ENCODE data around the gene EPHB4.

Gene EPHB4

DNA sequence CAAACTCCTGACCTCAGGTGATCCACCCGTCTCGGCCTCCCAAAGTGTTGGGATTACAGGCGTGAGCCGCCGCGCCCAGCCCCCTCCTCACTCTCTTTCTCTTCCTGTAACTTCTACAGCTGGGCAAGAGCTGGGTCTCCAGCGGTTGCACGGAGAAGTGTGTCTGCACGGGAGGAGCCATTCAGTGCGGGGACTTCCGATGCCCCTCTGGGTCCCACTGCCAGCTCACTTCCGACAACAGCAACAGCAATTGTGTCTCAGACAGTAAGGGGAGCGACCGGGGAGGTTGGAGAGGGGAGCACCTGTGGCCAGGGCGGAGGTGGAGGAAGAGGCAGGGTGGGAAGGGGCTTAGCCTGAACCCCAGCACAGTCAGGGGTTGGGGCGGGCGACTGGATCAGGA is 41.4 kb downstream of the EPHB4 start:
- Histone ChIP-seq H2AFZ (ENCODE audit: insufficient read depth, low read length, poor library complexity) (no peak overlapping the region), H2BK120ac (ENCODE audit: insufficient read depth, low read length, poor library complexity) (no peak overlapping the region), H4K8ac (ENCODE audit: low read depth, low read length) (no peak overlapping the region), H3K4me3 (ENCODE audit: low read depth, low read length) (no peak overlapping the region), H3K4ac (ENCODE audit: low read depth, low read length) (no peak overlapping the region), H3K4me1 (ENCODE audit: control insufficient read depth in 1 of 2, insufficient read depth in 2 of 2, low read length in 2 of 2) (no peaks in the 10 kb centered on the region), H3K27me3 (ENCODE audit: insufficient read depth, low read length) (no peaks in the 10 kb centered on the region), H3K14ac (ENCODE audit: low read length) (no peak overlapping the region), H3K9me3 (ENCODE audit: insufficient read depth, low read depth, low read length) (peaks cover 6% of the 10 kb centered on the region), H3K9ac (ENCODE audit: low read length) (no peak overlapping the region), H3K36me3 (ENCODE audit: control insufficient read depth in 1 of 2, insufficient read depth in 2 of 2, low read length in 2 of 2) (no peaks in the 10 kb centered on the region), H2AK5ac (ENCODE audit: low read length) (no peak overlapping the region), H2BK5ac (ENCODE audit: low read depth, low read length, poor library complexity) (no peak overlapping the region), H4K91ac (ENCODE audit: low read depth, low read length) (no peak overlapping the region), H3K18ac (ENCODE audit: low read length) (no peak overlapping the region), H3K27ac (ENCODE audit: low read depth, low read length) (no peak overlapping the region), H2BK12ac (ENCODE audit: low read length) (no peak overlapping the region), H3K4me2 (ENCODE audit: low read length) (no peak overlapping the region), H4K12ac (ENCODE audit: low read depth, low read length) (no peak overlapping the region), H3K79me1 (ENCODE audit: low read length) (no peaks in the 10 kb centered on the region), H3K79me2 (ENCODE audit: control insufficient read depth, insufficient read depth, low read length, poor library complexity) (no peaks in the 10 kb centered on the region), H3K23ac (ENCODE audit: low read length) (no peak overlapping the region)
- WGBS (ENCODE audit: extremely low coverage, insufficient coverage, insufficient read length): no CpG with 5 or more reads among the region's 17 CpGs
- no peak for DNase-seq

DNA sequence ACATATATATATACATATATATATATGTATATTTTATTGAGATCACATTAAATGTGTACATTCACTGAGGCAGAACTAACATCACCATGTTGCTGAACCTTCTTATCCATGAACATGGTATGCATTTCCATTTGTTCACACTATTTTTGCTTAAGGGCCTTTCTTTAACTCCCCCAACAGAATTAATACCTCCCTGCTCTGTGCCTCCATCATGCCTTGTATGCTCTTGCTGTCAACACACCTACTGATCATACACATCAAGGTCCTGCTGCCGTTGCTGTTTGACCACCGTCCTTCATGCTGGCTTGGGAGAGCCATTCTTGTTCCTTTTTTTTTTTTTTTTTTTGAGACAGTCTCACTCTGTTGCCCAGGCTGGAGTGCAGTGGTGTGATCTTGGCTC is 43.5 kb downstream of the EPHB4 start:
- no peaks in the 10 kb centered on the region for H3K79me1 ChIP-seq (ENCODE audit: low read length)
- H3K23ac ChIP-seq (ENCODE audit: low read length): no peak overlapping the region
- no peak overlapping the region for H3K4me2 ChIP-seq (ENCODE audit: low read length)
- H2AK5ac ChIP-seq (ENCODE audit: low read length): no peak overlapping the region
- no peak for DNase-seq
- H3K4ac ChIP-seq (ENCODE audit: low read depth, low read length): no peak overlapping the region
- no peak overlapping the region for H2BK12ac ChIP-seq (ENCODE audit: low read length)
- H3K4me3 ChIP-seq (ENCODE audit: low read depth, low read length): no peak overlapping the region
- no peak overlapping the region for H3K18ac ChIP-seq (ENCODE audit: low read length)
- H4K8ac ChIP-seq (ENCODE audit: low read depth, low read length): no peak overlapping the region
- WGBS (ENCODE audit: extremely low coverage, insufficient coverage, insufficient read length): no CpG with 5 or more reads among the region's 2 CpGs
- H3K9me3 ChIP-seq (ENCODE audit: insufficient read depth, low read depth, low read length): peaks cover 6% of the 10 kb centered on the region
- H2BK5ac ChIP-seq (ENCODE audit: low read depth, low read length, poor library complexity): no peak overlapping the region
- no peaks in the 10 kb centered on the region for H3K79me2 ChIP-seq (ENCODE audit: control insufficient read depth, insufficient read depth, low read length, poor library complexity)
- no peak overlapping the region for H3K14ac ChIP-seq (ENCODE audit: low read length)
- H4K91ac ChIP-seq (ENCODE audit: low read depth, low read length): no peak overlapping the region
- no peaks in the 10 kb centered on the region for H3K36me3 ChIP-seq (ENCODE audit: control insufficient read depth in 1 of 2, insufficient read depth in 2 of 2, low read length in 2 of 2)
- no peak overlapping the region for H4K12ac ChIP-seq (ENCODE audit: low read depth, low read length)
- H3K4me1 ChIP-seq (ENCODE audit: control insufficient read depth in 1 of 2, insufficient read depth in 2 of 2, low read length in 2 of 2): no peaks in the 10 kb centered on the region
- H3K27ac ChIP-seq (ENCODE audit: low read depth, low read length): no peak overlapping the region
- H2BK120ac ChIP-seq (ENCODE audit: insufficient read depth, low read length, poor library complexity): no peak overlapping the region
- no peak overlapping the region for H2AFZ ChIP-seq (ENCODE audit: insufficient read depth, low read length, poor library complexity)
- H3K9ac ChIP-seq (ENCODE audit: low read length): no peak overlapping the region
- H3K27me3 ChIP-seq (ENCODE audit: insufficient read depth, low read length): no peaks in the 10 kb centered on the region

- no peak overlapping the region for H3K4ac ChIP-seq (ENCODE audit: low read depth, low read length)
- no CpG with 5 or more reads among the region's 7 CpGs for WGBS (ENCODE audit: extremely low coverage, insufficient coverage, insufficient read length)
- H2BK12ac ChIP-seq (ENCODE audit: low read length): no peak overlapping the region
- no peak overlapping the region for H3K23ac ChIP-seq (ENCODE audit: low read length)
- no peaks in the 10 kb centered on the region for H3K79me1 ChIP-seq (ENCODE audit: low read length)
- no peak overlapping the region for H2BK5ac ChIP-seq (ENCODE audit: low read depth, low read length, poor library complexity)
- DNase-seq: no peak
- H4K12ac ChIP-seq (ENCODE audit: low read depth, low read length): no peak overlapping the region
- no peak overlapping the region for H2AFZ ChIP-seq (ENCODE audit: insufficient read depth, low read length, poor library complexity)
- H2AK5ac ChIP-seq (ENCODE audit: low read length): no peak overlapping the region
- no peak overlapping the region for H3K14ac ChIP-seq (ENCODE audit: low read length)
- no peak overlapping the region for H3K27ac ChIP-seq (ENCODE audit: low read depth, low read length)
- no peaks in the 10 kb centered on the region for H3K79me2 ChIP-seq (ENCODE audit: control insufficient read depth, insufficient read depth, low read length, poor library complexity)
- H3K4me1 ChIP-seq (ENCODE audit: control insufficient read depth in 1 of 2, insufficient read depth in 2 of 2, low read length in 2 of 2): no peaks in the 10 kb centered on the region
- no peak overlapping the region for H4K8ac ChIP-seq (ENCODE audit: low read depth, low read length)
- H3K9ac ChIP-seq (ENCODE audit: low read length): no peak overlapping the region
- H3K36me3 ChIP-seq (ENCODE audit: control insufficient read depth in 1 of 2, insufficient read depth in 2 of 2, low read length in 2 of 2): no peaks in the 10 kb centered on the region
- no peak overlapping the region for H3K4me3 ChIP-seq (ENCODE audit: low read depth, low read length)
- H3K18ac ChIP-seq (ENCODE audit: low read length): no peak overlapping the region
- no peak overlapping the region for H4K91ac ChIP-seq (ENCODE audit: low read depth, low read length)
- no peaks in the 10 kb centered on the region for H3K27me3 ChIP-seq (ENCODE audit: insufficient read depth, low read length)
- no peak overlapping the region for H2BK120ac ChIP-seq (ENCODE audit: insufficient read depth, low read length, poor library complexity)
- peaks cover 6% of the 10 kb centered on the region for H3K9me3 ChIP-seq (ENCODE audit: insufficient read depth, low read depth, low read length)
- no peak overlapping the region for H3K4me2 ChIP-seq (ENCODE audit: low read length)
Measured at GRCh38 chr7:100781255-100781654, 46.1 kb downstream of the EPHB4 start.

DNA sequence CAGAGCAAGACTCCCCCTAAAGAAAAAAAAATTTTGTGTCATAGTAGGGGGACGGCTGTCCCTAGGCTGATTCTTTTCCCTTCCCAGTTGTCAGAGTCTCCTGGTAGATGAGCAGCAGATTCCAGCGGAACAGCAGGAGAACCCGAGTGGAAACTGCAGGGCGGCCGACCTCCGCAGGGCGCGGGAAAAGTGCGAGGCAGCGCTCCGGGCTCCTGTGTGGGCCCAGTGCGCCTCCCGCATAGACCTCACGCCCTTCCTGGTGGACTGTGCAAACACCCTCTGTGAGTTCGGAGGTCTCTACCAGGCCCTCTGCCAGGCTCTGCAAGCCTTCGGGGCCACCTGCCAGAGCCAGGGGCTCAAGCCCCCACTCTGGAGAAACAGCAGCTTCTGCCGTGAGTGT is 48.0 kb downstream of the EPHB4 start:
- Histone ChIP-seq H4K8ac (ENCODE audit: low read depth, low read length) (no peak overlapping the region), H3K9me3 (ENCODE audit: insufficient read depth, low read depth, low read length) (peaks cover 1% of the 10 kb centered on the region), H3K4ac (ENCODE audit: low read depth, low read length) (no peak overlapping the region), H3K27me3 (ENCODE audit: insufficient read depth, low read length) (no peaks in the 10 kb centered on the region), H3K79me2 (ENCODE audit: control insufficient read depth, insufficient read depth, low read length, poor library complexity) (no peaks in the 10 kb centered on the region), H2BK120ac (ENCODE audit: insufficient read depth, low read length, poor library complexity) (no peak overlapping the region), H3K14ac (ENCODE audit: low read length) (no peak overlapping the region), H3K4me2 (ENCODE audit: low read length) (no peak overlapping the region), H4K91ac (ENCODE audit: low read depth, low read length) (no peak overlapping the region), H2AK5ac (ENCODE audit: low read length) (no peak overlapping the region), H3K36me3 (ENCODE audit: control insufficient read depth in 1 of 2, insufficient read depth in 2 of 2, low read length in 2 of 2) (no peaks in the 10 kb centered on the region), H3K9ac (ENCODE audit: low read length) (no peak overlapping the region), H2BK5ac (ENCODE audit: low read depth, low read length, poor library complexity) (no peak overlapping the region), H3K4me1 (ENCODE audit: control insufficient read depth in 1 of 2, insufficient read depth in 2 of 2, low read length in 2 of 2) (no peaks in the 10 kb centered on the region), H2AFZ (ENCODE audit: insufficient read depth, low read length, poor library complexity) (no peak overlapping the region), H3K23ac (ENCODE audit: low read length) (no peak overlapping the region), H3K18ac (ENCODE audit: low read length) (no peak overlapping the region), H3K27ac (ENCODE audit: low read depth, low read length) (no peak overlapping the region), H3K4me3 (ENCODE audit: low read depth, low read length) (no peak overlapping the region), H2BK12ac (ENCODE audit: low read length) (no peak overlapping the region), H3K79me1 (ENCODE audit: low read length) (no peaks in the 10 kb centered on the region), H4K12ac (ENCODE audit: low read depth, low read length) (no peak overlapping the region)
- DNase-seq: no peak
- WGBS (ENCODE audit: extremely low coverage, insufficient coverage, insufficient read length): no CpG with 5 or more reads among the region's 17 CpGs
